HG02571 (cell line): ENCODE data around the gene RAD9B.

Source experiments
- ATAC-seq: cut with Tn5 transposase; IDR thresholded peaks from one replicate; pipeline ENCODE4 v1.9.1; 2021; ENCODE audit warnings: mild to moderate bottlenecking, moderate library complexity; ENCODE audit not compliant: unreplicated experiment

Gene RAD9B

GRCh38 chr12:110550981-110551380 lies 48.9 kb downstream of the RAD9B start:
- ATAC-seq = no peak
